H9 (cell line): ENCODE data around the gene ARID1B. TPM values are rescaled to one million over a fixed set of nuclear protein-coding genes. Genes with fewer than 3 reads are reported as not detected.
A peak's percentile ranks its signal among the peaks of the same experiment; 100 is the strongest.

Experiments
- DNase-seq: peaks from one replicate; pipeline ENCODE4 v3.0.0-alpha.2; 2017
- H2AFZ ChIP-seq: one replicate; pipeline ENCODE4 v1.6.1; 2013; ENCODE audit warnings: mild to moderate bottlenecking, low read length, control low read depth, moderate library complexity
- H2AK5ac ChIP-seq: 2 replicates; pipeline ENCODE4 v1.6.1; 2013; ENCODE audit warnings: low read length, control low read depth, mixed read lengths; ENCODE audit not compliant: insufficient read length
- H2BK120ac ChIP-seq: one replicate; pipeline ENCODE4 v1.6.1; 2013; ENCODE audit warnings: low read depth, mild to moderate bottlenecking, low read length, control low read depth, inconsistent platforms; ENCODE audit not compliant: poor library complexity, severe bottlenecking
- H2BK12ac ChIP-seq: 2 replicates; pipeline ENCODE4 v1.6.1; 2013; ENCODE audit warnings: low read length, control low read depth, mixed read lengths, low read depth; ENCODE audit not compliant: insufficient read length
- H2BK15ac ChIP-seq: 2 replicates; pipeline ENCODE4 v1.6.1; 2013; ENCODE audit warnings: low read depth, low read length, control low read depth
- H2BK20ac ChIP-seq: one replicate; pipeline ENCODE4 v1.6.1; 2013; ENCODE audit warnings: low read depth, mild to moderate bottlenecking, low read length, control low read depth, inconsistent platforms; ENCODE audit not compliant: poor library complexity, severe bottlenecking
- H2BK5ac ChIP-seq: 2 replicates; pipeline ENCODE4 v1.6.1; 2013; ENCODE audit warnings: low read length, control low read depth, mixed read lengths; ENCODE audit not compliant: insufficient read length
- H3K14ac ChIP-seq: 2 replicates; pipeline ENCODE4 v1.6.1; 2013; ENCODE audit warnings: low read length, control low read depth; ENCODE audit not compliant: insufficient read depth
- H3K18ac ChIP-seq: 2 replicates; pipeline ENCODE4 v1.6.1; 2013; ENCODE audit warnings: low read depth, mild to moderate bottlenecking, mixed read lengths, low read length, control low read depth; ENCODE audit not compliant: insufficient read length
- H3K23ac ChIP-seq: 2 replicates; pipeline ENCODE4 v1.6.1; 2013; ENCODE audit warnings: low read length, control low read depth, mixed read lengths, low read depth; ENCODE audit not compliant: insufficient read length
- H3K23me2 ChIP-seq: 2 replicates; pipeline ENCODE4 v1.6.1; 2013; ENCODE audit warnings: low read depth, mild to moderate bottlenecking, mixed read lengths, low read length, control low read depth; ENCODE audit not compliant: insufficient read length, poor library complexity, severe bottlenecking
- H3K27ac ChIP-seq: 2 replicates; pipeline ENCODE4 v1.5.1; 2013; ENCODE audit warnings: low read length, control low read depth, mixed read lengths, low read depth; ENCODE audit not compliant: insufficient read length
- H3K27me3 ChIP-seq: 2 replicates; pipeline ENCODE4 v1.6.1; 2013; ENCODE audit warnings: low read length, control low read depth, inconsistent platforms; ENCODE audit not compliant: insufficient read depth
- H3K4ac ChIP-seq: 2 replicates; pipeline ENCODE4 v1.6.1; 2013; ENCODE audit warnings: low read depth, mild to moderate bottlenecking, control low read depth, inconsistent platforms, low read length, moderate library complexity
- H3K4me1 ChIP-seq: 2 replicates; pipeline ENCODE4 v1.6.1; 2013; ENCODE audit warnings: low read length, control low read depth, inconsistent platforms; ENCODE audit not compliant: insufficient read depth
- H3K4me2 ChIP-seq: 2 replicates; pipeline ENCODE4 v1.6.1; 2013; ENCODE audit warnings: low read length, control low read depth, mixed read lengths; ENCODE audit not compliant: insufficient read length, insufficient read depth
- H3K56ac ChIP-seq: 2 replicates; pipeline ENCODE4 v1.6.1; 2013; ENCODE audit warnings: low read depth, mild to moderate bottlenecking, mixed read lengths, low read length, control low read depth; ENCODE audit not compliant: insufficient read length
- H3K79me1 ChIP-seq: 2 replicates; pipeline ENCODE4 v1.6.1; 2013; ENCODE audit warnings: low read depth, mild to moderate bottlenecking, moderate library complexity, low read length, control low read depth, inconsistent platforms; ENCODE audit not compliant: insufficient read depth, poor library complexity, severe bottlenecking
- H3K79me2 ChIP-seq: 2 replicates; pipeline ENCODE4 v1.6.1; 2013; ENCODE audit warnings: low read length, control low read depth, inconsistent platforms; ENCODE audit not compliant: insufficient read depth
- H3K9ac ChIP-seq: 2 replicates; pipeline ENCODE4 v1.6.1; 2013; ENCODE audit warnings: low read length, control low read depth, mixed read lengths; ENCODE audit not compliant: insufficient read length; ENCODE audit errors: extremely low read depth
- H3K9me3 ChIP-seq: one replicate; pipeline ENCODE4 v1.6.1; 2013; ENCODE audit warnings: low read depth, low read length, inconsistent platforms; ENCODE audit not compliant: control insufficient read depth
- H3T11ph ChIP-seq: one replicate; pipeline ENCODE4 v1.6.1; 2013; ENCODE audit warnings: mild to moderate bottlenecking, low read length, control low read depth, inconsistent platforms
- H4K20me1 ChIP-seq: one replicate; pipeline ENCODE4 v1.6.1; 2013; ENCODE audit not compliant: control insufficient read depth, insufficient read length, insufficient read depth
- H4K5ac ChIP-seq: 2 replicates; pipeline ENCODE4 v1.6.1; 2013; ENCODE audit warnings: low read depth, mild to moderate bottlenecking, mixed read lengths, low read length, control low read depth; ENCODE audit not compliant: insufficient read length
- H4K8ac ChIP-seq: replicated peaks from 2 replicates; pipeline ENCODE4 v1.6.1; 2013; ENCODE audit warnings: low read length, control low read depth, mixed read lengths, low read depth; ENCODE audit not compliant: insufficient read length
- H4K91ac ChIP-seq: 2 replicates; pipeline ENCODE4 v1.6.1; 2013; ENCODE audit warnings: low read depth, mild to moderate bottlenecking, moderate library complexity, mixed read lengths, low read length, control low read depth; ENCODE audit not compliant: insufficient read length
- H3K27ac Mint-ChIP-seq, 3 experiments: 2 replicates in 2 of 3; 3 replicates in 1 of 3; pipeline ENCODE4 v1.8.0; 2020 to 2021; ENCODE audit warnings: mixed read lengths in 3 of 3, mild to moderate bottlenecking in 1 of 3, moderate library complexity in 1 of 3
- H3K27me3 Mint-ChIP-seq: 2 replicates; pipeline ENCODE4 v1.8.0; 2021; ENCODE audit warnings: low read depth, mild to moderate bottlenecking, moderate library complexity, mixed read lengths
- H3K36me3 Mint-ChIP-seq, 3 experiments: 2 replicates in 2 of 3; 3 replicates in 1 of 3; pipeline ENCODE4 v1.8.0; 2020 to 2021; ENCODE audit warnings: low read depth in 3 of 3, mixed read lengths in 3 of 3; ENCODE audit not compliant: insufficient read depth in 1 of 3
- H3K4me1 Mint-ChIP-seq, 2 experiments: 2 replicates each; pipeline ENCODE4 v1.8.0; 2020; ENCODE audit warnings: mixed read lengths in 2 of 2
- H3K4me3 Mint-ChIP-seq, 2 experiments: 2 replicates in 1 of 2; 3 replicates in 1 of 2; pipeline ENCODE4 v1.8.0; 2020 to 2021; ENCODE audit warnings: mild to moderate bottlenecking in 2 of 2, mixed read lengths in 2 of 2, moderate library complexity in 1 of 2
- H3K9me3 Mint-ChIP-seq, 2 experiments: 2 replicates in 1 of 2; 3 replicates in 1 of 2; pipeline ENCODE4 v1.8.0; 2020; ENCODE audit warnings: mild to moderate bottlenecking in 2 of 2, mixed read lengths in 2 of 2, moderate library complexity in 1 of 2
- WGBS: extraction: QIAGEN DNeasy Blood & Tissue Kit; methylation state at CpG from one replicate; pipeline ENCODE4 v1.1.7; 2013; ENCODE audit warnings: missing lambda C conversion rate, low lambda C conversion rate, mixed read lengths; ENCODE audit not compliant: insufficient read length; ENCODE audit errors: extremely low coverage; 5-methylcytosine and 5-hydroxymethylcytosine counted together
- total RNA-seq: library from RNA; stranded (reverse); gene quantifications from 2 replicates; pipeline ENCODE4 v1.2.1, GENCODE V29; 2021
- TF ChIP-seq, protein P1 (sequence below): fragments of 200-600 bp; sonication (generic); conservative IDR thresholded peaks from 3 replicates; pipeline ENCODE4 v1.8.0; 2021; ENCODE audit warnings: antibody characterized with exemption, mild to moderate bottlenecking

The ARID1B gene
- total RNA-seq, 1 experiment from 2014 or later = 88.2 TPM

GRCh38 chr6:156980948-156981347 lies 203.8 kb downstream of the ARID1B start:
- TF ChIP-seq, protein P1, sequence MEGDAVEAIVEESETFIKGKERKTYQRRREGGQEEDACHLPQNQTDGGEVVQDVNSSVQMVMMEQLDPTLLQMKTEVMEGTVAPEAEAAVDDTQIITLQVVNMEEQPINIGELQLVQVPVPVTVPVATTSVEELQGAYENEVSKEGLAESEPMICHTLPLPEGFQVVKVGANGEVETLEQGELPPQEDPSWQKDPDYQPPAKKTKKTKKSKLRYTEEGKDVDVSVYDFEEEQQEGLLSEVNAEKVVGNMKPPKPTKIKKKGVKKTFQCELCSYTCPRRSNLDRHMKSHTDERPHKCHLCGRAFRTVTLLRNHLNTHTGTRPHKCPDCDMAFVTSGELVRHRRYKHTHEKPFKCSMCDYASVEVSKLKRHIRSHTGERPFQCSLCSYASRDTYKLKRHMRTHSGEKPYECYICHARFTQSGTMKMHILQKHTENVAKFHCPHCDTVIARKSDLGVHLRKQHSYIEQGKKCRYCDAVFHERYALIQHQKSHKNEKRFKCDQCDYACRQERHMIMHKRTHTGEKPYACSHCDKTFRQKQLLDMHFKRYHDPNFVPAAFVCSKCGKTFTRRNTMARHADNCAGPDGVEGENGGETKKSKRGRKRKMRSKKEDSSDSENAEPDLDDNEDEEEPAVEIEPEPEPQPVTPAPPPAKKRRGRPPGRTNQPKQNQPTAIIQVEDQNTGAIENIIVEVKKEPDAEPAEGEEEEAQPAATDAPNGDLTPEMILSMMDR = no peak
- no peak overlapping the region for H3K27ac ChIP-seq
- Mint-ChIP-seq H3K9me3 (no peaks in the 10 kb centered on the region), H3K36me3 (no peaks in the 10 kb centered on the region), H3K4me3 (no peak overlapping the region), H3K4me1 (peaks cover 67 to 73% of the 10 kb centered on the region in 2 experiments), H3K27ac (peak overlapping the region in 1 of 3 experiments; percentile 6; a peak in 1 of 7 replicates), H3K27me3 (no peaks in the 10 kb centered on the region)
- H3K23me2 ChIP-seq = no peaks in the 10 kb centered on the region
- no peaks in the 10 kb centered on the region for H3K9me3 ChIP-seq
- no peak overlapping the region for H4K5ac ChIP-seq
- H3K27me3 ChIP-seq = no peaks in the 10 kb centered on the region
- no CpG with 5 or more reads among the region's 2 CpGs for WGBS
- H3K4ac ChIP-seq = no peak overlapping the region
- no peak overlapping the region for H2BK12ac ChIP-seq
- H3T11ph ChIP-seq = no peak overlapping the region
- no peak overlapping the region for H2BK120ac ChIP-seq
- no peak overlapping the region for H2BK15ac ChIP-seq
- no peak overlapping the region for H2BK20ac ChIP-seq
- H3K79me2 ChIP-seq = peaks cover 14% of the 10 kb centered on the region; the same call in 1 of the 2 replicates
- no peak overlapping the region for H3K18ac ChIP-seq
- no peak overlapping the region for H3K23ac ChIP-seq
- H3K56ac ChIP-seq = no peak overlapping the region
- no peaks in the 10 kb centered on the region for H4K20me1 ChIP-seq
- no peak overlapping the region for H4K91ac ChIP-seq
- no peaks in the 10 kb centered on the region for H3K79me1 ChIP-seq
- H3K4me1 ChIP-seq = peaks cover 12% of the 10 kb centered on the region
- no peak for DNase-seq
- H3K9ac ChIP-seq = no peak overlapping the region
- H4K8ac ChIP-seq = no peak overlapping the region
- H3K14ac ChIP-seq = no peak overlapping the region
- H2BK5ac ChIP-seq = no peak overlapping the region
- H3K4me2 ChIP-seq = no peak overlapping the region
- no peak overlapping the region for H2AFZ ChIP-seq
- no peak overlapping the region for H2AK5ac ChIP-seq
